Epidermal melanocyte (primary cell): ENCODE data around the gene PGLYRP2.

Experiments used
- DNase-seq: peaks from one replicate; pipeline ENCODE4 v3.0.0; 2011; ENCODE audit warnings: low spot score; ENCODE audit not compliant: insufficient read length

PGLYRP2 gene

GRCh38 chr19:15456871-15457700 lies 22.2 kb downstream of the PGLYRP2 start:
- peak; percentile 1 for DNase-seq

- peak; percentile 16 for DNase-seq
Observed at GRCh38 chr19:15456441-15456840, 22.9 kb downstream of the PGLYRP2 start.

- DNase-seq, result peak; percentile 6
Observed at GRCh38 chr19:15455996-15456395, 23.3 kb downstream of the PGLYRP2 start.

- DNase-seq, result peak; percentile 28
Observed at GRCh38 chr19:15453906-15454860, 25.1 kb downstream of the PGLYRP2 start.

GRCh38 chr19:15453091-15453578 lies 26.2 kb downstream of the PGLYRP2 start:
- peak; percentile 60 for DNase-seq

- DNase-seq, result peak; percentile 99
Observed at GRCh38 chr19:15452111-15453047, 26.9 kb downstream of the PGLYRP2 start.

- no peak for DNase-seq
Observed at GRCh38 chr19:15450528-15450890, 28.8 kb downstream of the PGLYRP2 start.

- DNase-seq, result peak; percentile 97
Observed at GRCh38 chr19:15449620-15450527, 29.4 kb downstream of the PGLYRP2 start, which contains the start of gene WIZ. Gene WIZ, minus strand, starts transcription at chr19:15449956. Its CDS starts 1,649 bp downstream, at chr19:15448307.

- DNase-seq, result no peak
Observed at GRCh38 chr19:15448778-15449619, 30.3 kb downstream of the PGLYRP2 start.

GRCh38 chr19:15448044-15448777 lies 31.1 kb downstream of the PGLYRP2 start:
- no peak for DNase-seq

- DNase-seq, result no peak
Observed at GRCh38 chr19:15447057-15447456, 32.2 kb downstream of the PGLYRP2 start.

- no peak for DNase-seq
Observed at GRCh38 chr19:15445807-15446376, 33.4 kb downstream of the PGLYRP2 start.

GRCh38 chr19:15445227-15445605 lies 34.1 kb downstream of the PGLYRP2 start:
- DNase-seq, result no peak

- DNase-seq, result no peak
Observed at GRCh38 chr19:15444505-15445226, 34.6 kb downstream of the PGLYRP2 start.

- no peak for DNase-seq
Observed at GRCh38 chr19:15443838-15444237, 35.5 kb downstream of the PGLYRP2 start.

- no peak for DNase-seq
Observed at GRCh38 chr19:15443325-15443724, 36.0 kb downstream of the PGLYRP2 start.
